Islet precursor cell (in vitro differentiated cells): Measurements from ENCODE around the gene GRIK4.
"Not testable (repeated sequence)": the region's sequence is repeated elsewhere in the genome, so short reads cannot be mapped to it uniquely, and the experiment has no call there.

ENCODE experiments used
- DNase-seq: peaks from one replicate; pipeline ENCODE4 v3.0.0-alpha.2; 2018

GRIK4 gene

DNA sequence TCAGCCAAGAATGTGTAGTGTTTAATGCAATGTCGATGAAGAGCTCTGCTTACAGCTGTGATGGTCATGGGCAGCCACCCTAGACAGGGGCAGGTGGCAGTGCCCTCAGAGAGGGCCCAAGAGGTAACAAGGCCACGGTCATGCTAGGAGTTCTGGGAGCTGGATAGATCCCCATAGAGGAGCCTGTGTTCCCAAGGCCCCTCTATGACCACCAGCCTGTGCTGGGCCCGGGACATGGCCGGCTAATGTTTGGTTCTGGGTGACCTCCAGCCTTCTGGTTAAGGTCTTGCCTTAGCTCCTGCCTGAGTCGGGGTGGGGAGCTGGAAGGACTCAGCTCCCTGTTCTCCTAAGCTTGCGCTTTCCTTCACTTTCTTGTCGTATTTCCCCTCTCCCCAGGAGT is 65.1 kb downstream of the GRIK4 start:
- no peak for DNase-seq

DNA sequence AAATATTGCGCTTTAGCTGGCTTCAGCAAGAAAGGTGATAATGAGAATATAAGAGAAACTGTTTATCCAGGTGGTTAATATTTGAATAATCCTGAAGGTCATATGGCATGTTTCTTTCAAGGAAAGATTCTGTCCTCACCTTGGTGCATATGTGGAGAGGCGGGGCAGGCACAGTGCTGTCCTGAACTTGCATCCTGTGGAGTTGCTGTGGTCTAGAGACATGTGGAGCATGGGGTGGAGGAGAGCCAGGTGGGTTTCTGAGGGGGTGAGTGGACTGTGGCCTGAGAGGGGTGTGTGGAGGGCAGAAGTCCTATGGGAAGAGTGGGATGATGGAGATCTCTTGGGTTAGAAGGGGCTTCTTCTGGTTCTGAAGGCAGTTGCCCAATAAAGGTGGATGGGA is 65.5 kb downstream of the GRIK4 start:
- no peak for DNase-seq

DNA sequence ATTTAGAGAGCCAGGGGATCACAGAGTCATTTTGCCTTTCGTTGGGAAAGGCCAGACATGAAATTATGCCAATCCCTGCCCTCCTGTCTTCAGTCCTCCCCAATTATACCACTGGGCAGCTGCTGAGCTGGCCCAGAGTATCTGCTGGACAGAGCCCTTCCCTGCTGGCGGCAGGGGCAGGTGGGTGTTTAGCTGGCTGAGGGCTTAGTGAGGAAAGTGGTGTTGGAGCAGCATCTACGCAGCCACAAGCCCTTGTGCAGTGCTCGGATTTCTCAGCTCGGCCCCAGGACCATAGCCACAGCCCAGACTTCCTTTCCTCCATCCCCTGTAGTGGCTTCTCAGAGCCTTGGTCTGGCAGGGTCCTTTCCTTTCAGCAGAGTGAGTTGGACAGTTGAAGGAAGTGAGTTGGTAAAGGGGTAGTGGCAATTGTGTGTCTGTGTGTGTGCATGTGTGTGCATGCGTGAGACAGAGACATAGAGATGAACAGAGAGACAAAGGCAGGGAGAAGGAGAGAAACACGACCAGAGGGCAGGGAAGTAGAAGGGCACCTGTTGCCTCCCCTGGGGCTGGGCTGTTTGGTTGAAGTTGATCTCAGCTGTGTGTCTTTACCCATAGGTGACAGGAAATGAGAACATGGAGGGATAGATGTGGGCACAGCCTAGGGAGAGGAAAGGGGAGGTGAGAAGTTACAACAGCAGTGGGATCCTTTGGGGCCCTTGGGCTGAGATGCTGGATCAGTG is 66.2 kb downstream of the GRIK4 start:
- no peak for DNase-seq

DNA sequence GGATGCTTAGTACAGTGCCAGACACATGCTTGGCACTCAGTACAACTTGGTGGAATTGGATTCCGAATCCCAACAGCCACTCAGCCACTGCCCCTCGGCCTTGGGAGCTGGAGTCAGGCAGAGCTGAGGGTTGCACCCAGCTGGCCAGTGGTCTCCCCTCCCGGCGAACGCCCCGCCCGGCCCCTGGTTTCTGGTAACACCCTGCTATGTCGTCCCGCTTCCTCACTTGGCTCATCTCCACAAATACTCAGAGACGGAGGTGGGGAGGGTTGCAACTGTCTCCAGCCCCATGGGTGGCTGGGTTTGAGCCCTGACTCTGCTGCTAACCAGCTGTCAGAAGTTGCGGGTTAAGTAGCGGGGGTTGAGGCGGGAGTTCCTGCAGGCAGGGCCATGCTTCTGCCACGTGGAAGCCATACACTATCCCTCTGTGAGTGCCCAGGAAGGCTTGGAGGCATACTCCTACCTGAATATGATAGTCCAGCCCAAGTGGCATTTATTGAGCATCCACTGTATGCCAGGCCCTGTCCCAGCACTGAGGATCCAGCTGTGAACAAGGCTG is 67.1 kb downstream of the GRIK4 start:
- DNase-seq, result no peak

DNA sequence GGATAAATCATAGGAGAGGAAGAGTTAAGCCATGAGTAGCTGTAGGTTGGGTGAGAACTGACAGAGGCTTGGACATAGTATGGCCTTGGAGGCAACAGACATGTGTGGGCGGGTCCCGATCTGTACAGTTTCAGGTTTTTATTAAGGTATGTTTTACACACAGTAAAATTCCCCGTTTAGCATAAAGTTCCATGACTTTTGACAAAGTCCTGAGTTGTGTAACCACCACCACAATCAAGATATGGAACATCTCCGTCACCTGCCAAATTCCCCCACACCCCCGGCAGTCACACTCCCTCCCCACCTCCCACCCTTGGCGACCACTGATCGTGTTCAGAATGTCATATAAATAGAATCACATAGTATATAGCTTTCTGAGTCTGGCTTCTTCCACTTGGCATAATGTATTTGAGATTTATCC is 68.1 kb downstream of the GRIK4 start:
- no peak for DNase-seq

DNA sequence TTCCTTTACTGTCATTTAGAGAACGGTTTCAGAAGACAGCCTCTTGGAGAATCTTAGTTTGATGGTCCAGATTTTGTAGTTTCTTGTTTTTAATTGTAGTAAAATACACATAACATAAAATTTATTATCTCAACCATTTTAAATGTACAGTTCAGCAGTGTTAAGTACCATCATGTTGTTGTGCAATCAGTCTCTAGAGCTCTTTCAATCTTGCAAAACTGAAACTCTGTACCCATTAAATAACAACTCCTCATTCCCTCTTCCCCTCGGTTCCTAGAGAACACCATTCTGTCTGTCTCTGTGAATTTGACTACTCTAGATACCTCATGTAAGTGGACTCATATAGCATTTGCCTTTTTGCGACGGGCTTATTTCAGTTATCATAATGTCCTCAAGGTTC is 69.8 kb downstream of the GRIK4 start:
- no peak for DNase-seq

DNA sequence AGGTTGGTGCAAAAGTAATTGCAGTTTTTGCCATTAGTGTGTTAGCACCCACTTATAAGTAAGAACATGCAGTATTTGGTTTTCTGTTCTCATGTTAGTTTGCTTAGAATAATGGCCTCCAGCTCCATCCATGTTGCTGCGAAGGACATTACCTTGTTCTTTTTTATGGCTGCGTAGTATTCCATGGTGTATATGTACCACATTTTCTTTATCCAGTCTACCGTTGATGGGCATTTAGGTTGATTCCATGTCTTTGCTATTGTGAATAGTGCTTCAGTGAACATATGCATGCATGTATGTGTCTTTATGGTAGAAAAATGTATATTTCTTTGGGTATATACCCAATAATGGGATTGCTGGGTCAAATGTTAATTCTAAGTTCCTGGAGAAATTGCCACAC is 71.0 kb downstream of the GRIK4 start:
- not testable (repeated sequence) for DNase-seq

DNA sequence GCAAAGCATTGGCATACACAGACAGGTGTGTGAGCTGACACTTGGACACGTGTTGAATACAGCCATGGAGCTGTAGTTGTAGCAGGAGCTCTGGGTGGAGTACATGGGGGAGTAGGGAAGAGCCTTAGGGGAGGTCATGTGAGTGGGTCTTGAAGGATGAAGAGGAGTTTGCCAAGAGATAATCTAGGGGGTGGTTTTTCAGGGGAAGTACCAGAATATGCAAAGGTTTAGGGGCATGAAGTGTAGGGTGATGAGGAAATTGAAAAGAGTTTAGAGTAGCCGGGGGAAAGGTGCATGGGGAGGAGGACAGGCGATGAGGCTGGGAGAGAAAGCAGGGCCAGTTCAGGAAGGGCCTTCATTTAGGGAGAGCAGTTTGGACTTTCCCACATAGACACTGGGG is 74.5 kb downstream of the GRIK4 start:
- DNase-seq, result no peak

DNA sequence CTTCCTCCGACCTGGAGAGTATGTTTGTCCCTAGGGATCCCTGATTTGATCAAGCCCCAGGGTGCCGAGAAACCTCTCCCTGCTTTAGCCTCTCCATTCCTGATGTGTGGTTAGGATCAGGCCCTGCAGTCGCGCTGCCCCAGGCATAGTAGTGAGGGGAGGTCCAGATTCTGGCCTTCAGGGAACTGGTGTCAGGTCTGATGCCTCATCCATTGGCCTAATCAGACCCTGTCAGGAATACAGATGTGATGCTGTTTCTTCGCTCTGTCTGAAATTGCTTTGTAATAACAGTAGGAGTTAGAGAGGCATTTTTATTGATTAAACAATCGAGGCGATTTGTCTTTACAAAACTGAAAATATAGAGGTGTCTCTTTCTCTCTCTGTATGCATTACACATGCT is 75.2 kb downstream of the GRIK4 start:
- DNase-seq, result no peak

DNA sequence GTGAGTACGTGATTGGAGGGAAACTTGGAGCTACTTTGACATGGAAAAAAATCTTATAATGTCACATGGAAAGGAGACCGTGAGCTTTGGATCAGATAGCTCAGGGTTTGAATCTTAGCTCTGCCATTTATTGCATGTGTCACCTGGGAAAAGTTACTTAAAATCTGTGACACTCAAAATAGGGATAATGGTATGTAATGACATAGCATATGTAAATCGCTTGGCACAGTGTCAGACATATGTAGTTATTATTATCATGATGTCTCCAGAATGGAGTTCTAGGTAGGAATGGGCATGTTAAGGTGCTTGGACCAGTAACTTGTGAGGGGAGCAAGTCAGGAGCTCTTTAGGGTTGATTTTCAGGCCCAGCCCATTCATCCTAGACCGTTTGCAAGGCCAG is 75.8 kb downstream of the GRIK4 start:
- no peak for DNase-seq

DNA sequence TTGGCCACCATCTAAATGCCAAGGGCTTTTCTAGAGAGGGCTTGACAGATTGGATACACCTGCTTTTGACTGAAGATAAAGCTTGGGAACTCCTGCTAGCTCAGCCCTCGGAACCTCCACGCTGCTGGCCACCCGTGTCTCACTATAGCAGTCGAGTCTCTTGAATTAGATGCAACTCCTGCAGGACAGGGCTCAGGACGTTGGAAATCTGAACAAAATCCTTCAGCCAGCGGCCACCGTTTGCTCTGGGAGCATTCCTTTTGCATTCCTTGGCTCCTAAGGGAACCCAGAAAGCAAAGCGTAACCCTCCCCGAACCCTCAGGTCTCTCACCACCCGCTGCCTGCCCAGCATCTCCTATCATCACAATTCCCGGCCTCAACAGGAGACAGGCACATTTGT is 77.8 kb downstream of the GRIK4 start:
- no peak for DNase-seq

DNA sequence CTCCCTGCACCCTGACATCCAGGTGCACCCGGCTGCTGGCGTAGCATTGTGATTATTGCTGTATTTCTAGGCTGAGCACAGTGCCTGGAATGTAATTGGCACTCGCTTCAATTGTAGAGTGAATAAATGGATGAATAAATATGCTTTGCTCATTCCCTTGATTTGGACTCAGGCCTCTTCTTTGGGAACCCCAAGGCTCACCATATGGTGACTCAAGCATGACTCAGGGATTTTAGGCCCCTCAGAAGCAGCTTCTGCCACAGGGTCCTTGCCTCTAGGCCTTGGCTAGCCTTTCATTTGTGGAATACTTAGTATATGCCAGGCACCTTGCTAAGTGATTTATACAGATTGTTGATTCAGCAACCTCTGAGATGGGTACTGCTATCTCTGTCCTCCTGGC is 78.9 kb downstream of the GRIK4 start:
- no peak for DNase-seq

DNA sequence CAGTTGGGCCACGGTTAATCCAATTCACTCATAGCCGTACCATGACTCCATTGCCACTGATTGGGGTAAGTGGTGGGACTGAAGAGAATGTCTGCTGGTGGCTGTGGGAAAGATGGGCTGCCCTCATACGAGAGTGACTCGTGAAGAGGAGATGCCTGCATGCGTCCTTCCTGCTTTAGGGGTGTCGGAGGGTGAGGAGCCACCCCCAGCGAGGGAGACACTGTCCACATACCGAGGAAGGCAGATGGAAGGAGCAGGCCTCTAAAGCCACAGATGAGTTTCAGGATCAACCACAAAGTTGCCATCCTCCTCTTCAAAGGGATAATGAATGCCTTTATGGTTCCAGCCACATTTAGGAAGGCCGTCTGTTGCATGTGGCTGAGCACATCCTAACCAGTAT is 83.2 kb downstream of the GRIK4 start:
- DNase-seq, result no peak

DNA sequence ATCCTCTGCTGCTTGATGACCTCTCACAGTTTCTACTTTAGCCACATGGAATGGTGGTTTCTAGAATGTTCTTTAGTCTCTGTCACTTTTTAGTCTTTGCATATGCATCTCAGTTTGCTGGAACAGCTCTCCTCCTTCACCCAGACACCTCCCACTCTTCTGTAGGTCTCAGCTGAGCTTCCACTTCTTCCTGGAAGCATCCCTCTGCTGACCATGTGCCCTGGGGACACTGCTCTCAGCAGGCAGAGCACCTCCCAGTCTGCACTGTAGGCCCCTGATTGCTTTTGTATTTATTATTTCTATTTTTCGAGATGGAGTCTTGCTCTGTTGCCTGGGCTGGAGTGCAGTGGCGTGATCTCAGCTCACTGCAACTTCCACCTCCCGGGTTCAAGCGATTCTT is 84.0 kb downstream of the GRIK4 start:
- no peak for DNase-seq

DNA sequence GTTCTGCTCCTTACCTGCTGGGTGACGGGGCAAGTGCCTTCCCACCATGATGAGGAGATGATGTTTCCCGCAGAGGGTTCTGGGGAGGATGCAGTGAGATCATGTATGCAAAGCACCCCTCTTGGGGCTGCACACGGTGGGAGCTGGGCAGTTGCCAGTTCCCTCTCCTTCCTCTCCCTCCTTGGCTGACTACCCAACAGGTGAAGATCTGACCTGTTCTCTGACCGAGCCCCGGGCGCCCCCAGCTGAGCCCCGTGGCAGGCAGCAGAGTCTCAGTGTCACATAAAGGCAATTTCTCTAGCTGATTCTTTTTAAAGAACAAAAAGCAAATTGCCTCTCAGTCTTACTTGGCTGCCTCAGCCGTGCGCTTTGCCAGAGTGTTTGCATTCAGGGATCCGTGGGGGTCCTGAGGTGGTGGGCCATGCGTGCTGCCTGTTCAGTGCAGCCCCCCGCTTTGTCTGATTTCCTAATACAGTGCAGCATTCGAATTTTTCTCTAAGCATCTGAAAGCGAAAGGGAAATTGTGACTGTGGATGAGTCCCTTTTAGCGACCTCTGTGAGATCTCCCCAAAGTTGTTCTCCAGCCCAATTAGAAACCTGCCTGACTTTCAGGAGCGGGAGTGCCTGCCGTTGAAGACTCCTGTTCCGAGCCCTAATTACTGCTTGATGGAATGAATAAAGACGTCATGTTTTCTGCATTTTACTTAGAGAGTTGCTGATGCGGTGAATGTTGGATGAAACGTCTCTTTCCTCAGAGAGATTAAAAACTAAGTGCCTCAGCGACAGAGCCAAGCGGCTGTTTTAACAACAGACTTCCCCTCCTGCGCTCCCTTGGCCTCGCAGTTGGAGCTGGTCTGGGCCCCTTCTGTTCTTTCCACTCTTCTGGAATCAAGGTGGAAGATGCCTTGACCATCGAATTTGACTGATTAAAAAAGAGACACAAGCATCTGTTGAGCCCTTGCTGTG is 86.0 kb downstream of the GRIK4 start:
- no peak for DNase-seq

DNA sequence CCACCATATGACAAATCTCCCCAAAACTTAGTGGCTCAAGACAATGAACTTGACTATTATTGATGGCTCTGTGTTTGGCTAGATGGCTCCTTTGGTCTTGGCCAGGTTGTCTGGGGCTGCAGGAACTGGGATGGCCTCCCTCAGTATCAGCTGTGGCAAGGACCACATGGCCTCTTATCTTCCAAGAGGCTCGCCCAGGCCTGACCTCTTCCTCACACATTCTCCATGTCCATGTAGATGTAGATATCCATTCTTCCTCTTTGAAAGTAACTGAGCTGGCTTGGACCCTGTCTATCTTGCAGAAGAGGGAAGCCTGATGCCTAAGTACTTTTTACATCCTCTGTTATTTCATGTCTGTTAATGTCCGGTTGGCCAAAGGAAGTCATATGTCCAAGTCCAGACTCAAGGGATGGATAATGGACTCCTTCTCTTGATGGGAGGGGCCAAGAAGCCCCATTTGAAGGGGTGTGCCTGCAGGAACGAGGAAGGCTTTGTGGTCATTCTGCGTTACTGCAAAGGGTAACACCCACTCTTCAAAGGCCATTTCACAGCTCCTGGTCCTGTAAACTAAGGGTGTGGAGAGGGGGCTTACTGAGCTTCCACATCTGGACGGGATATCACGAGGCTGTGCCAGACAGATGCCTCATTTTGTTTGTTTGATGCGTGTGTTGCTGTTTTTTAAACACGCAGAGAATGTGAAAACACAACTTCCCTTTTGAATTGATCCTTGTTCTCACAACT is 87.1 kb downstream of the GRIK4 start:
- DNase-seq, result no peak

DNA sequence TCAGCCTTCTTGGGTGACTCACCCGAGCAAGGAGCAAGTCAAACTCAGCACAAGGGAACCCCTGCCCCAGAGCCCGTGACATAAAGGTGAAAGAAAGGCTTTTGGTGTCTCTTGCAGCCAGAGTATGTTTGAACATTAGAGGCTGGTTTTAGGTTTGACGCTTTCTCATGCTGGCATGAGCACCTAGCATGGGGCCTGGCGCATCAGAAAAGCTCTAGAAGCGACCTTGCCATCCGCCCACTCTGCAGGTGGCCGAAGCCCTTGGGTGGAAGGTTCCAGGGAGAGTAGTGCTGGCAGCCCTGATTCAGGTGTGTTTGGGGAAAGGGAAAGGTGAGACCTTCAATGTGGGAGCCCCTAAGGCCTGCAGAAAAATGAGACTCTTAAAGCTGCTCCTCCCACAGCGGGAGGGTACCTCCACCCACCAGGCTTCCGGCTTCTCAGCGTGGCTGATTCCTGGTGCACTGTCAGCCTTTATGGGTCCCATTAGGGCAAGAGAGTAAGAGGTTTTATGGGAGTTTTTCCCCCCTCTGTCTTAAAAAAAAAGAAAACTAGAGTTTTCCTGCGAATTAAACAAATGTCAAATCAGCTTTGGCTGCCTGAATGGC is 88.4 kb downstream of the GRIK4 start:
- DNase-seq, result no peak

DNA sequence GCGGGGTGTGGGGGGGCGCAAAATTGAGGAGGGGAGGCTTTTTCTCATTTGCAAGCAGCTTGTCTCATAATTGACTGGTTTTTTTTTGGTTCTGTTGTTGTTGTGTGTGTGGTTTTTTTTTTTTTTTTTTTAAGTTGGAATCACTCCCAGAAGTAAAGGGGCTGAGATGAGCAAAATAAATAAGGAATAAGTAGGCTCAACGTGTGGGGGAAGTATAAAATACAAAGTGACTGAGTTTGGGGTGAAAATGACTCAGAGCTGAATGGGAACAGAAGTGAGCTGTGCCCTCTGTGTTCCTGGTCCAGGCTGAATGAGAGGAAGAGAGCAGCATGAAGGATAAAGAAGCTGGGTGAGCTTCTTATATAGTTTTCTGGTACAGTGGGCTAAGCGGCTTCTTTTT is 90.0 kb downstream of the GRIK4 start:
- no peak for DNase-seq

DNA sequence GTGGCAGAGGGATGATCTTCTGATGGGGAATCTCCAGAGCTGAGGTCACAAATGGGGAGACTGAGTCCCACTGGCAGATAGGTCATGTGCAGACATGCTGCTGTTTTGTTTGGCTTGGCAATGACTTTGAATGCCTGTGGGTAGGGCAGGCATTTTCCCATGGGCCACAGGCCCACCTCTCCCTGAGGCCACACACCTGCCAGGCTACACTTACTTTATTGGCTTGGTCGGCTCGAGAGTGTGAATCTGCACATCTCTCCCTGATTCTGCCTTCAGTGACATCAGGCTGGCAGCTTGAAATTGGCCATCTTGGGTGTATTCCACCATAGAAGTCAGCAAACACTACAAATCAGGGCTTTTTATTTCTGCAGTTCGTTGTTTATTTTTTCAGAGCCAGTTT is 91.5 kb downstream of the GRIK4 start:
- no peak for DNase-seq

DNA sequence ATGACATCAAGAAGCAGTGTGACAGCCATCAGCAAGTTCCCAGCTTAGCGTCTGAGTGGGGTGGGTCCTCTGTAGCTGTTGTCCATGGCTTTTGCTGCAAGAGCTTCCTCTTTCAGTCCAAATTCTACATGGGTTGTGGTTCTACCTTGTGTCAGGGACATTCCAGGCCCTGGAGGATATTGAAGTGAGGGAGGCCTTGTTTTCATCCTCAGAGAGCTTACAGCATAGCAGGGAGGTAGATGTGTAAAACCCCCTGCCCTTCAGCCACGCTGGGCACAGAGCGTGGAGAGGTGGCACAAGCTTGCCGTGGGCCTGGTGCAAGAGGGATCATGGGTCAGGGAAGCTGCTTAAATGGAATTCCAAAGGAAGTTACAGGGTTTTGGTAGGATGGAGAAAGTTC is 93.9 kb downstream of the GRIK4 start:
- DNase-seq, result no peak

DNA sequence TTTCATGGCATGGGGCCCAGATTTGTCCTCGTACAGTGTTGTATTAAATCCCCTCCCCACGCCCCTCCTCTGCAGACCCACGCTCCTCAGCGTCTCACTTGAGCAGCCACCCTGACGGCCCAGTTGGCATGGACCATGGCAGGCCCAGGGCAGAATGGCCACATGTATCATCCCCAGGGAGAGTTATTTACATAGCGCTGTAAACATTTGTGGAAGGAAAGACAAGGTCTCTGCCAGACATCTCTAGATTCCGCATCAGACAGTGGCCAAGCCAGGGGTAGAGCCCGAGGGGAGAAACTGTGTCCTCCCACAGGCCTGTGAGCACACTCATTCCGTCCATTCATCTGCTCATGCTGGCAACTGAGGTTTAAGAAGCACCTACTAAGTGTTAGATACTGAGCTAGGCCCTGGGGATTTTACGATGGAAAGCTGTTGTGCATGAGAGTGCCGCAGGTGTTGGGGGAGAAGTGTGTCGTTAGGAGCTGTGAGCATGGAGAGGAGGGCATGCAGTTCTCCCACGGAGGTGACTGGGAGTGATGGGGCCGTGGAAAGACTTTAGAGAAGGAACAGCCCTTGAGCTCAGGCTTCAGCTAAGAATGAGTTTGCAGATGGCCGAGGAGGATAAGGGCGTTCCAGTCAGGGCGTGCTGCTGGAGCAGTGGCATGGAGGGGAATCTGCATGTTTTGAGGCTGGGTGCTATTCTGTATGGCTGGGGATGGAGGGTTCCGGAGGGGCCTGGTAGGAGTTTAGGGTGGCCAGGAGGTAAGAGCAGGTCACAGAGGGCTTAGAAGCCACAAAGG is 94.9 kb downstream of the GRIK4 start:
- DNase-seq, result no peak

DNA sequence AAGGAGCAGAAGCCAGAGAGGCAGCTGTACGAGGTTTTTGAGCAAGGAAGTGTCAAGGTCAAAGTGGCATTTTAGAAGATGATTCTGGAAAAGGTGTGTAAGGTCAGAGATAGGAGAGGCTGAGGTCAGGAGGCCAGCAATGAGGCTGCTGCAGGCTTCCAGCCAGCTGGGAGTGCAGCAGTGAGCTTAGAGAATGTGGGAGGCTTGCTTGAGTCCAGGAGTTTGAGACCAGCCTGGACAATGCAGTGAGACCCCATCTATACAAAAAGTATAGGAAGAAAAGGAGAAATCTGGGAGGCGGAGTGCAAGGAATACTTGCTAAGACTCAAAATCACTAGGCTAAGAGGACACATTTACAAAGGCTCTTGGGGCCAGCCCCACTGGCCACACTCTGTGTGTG is 96.5 kb downstream of the GRIK4 start:
- no peak for DNase-seq
